Dedifferentiated amniotic fluid mesenchymal stem cell (primary cell): ENCODE measurements around the gene SMIM13.
"Not testable (repeated sequence)": the region's sequence is repeated elsewhere in the genome, so short reads cannot be mapped to it uniquely, and the experiment has no call there.

Source experiments
- DNase-seq: peaks from one replicate; pipeline ENCODE4 v3.0.0-alpha.2; 2016; ENCODE audit errors: extremely low spot score

SMIM13 gene

GRCh38 chr6:11083956-11084355, 9.7 kb upstream of the SMIM13 start:
- no peak for DNase-seq

DNA sequence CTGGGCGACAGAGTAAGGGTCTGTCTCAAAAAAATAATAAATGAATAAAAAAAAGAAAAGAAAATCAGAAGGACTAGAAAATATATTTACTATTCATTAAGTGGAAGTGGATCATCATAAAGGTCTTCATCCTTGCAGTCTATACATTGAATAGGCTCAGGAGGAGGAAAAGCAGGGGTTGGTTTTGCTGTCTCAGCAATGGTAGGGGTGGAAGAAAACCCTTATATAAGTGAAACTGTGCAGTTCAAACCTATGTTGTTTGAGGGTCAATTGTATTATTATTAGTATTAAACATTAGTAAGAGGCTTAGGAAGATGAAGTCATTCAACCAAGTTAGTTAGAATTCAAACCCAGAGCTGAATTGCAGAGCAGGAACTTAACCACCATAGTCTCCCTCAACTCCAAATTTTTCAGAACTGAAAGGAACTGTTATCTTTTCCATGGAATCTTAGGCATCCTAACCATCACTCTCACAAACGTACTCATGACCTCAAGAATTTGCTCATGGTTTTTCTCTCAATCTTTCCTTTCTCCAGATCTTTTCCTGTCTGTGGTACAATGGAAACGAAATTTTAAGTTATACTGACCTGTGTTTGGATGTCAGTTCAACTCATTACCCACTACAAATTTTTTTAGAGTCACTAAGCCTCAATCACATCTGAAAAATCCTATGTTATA, 7.7 kb upstream of the SMIM13 start:
- DNase-seq = peak; percentile 44

GRCh38 chr6:11087141-11087812, 6.4 kb upstream of the SMIM13 start:
- not testable (repeated sequence) for DNase-seq

DNA sequence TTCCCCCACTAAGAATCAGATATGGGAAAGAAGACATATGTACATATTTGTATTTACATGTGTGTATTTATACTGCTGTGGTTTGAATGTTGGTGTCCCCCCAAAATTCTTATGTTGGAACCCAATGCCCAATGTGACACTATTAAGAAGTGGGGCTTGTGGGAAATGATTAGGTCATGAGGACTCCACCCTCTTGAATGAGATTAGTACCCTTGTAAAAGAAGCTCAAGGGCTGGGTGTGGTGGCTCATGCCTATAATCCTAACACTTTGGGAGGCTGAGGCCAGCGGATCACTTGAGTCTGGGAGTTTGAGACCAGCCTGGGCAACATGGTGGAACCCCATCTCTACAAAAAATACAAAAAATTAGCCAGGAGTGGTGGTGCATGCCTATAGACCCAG, 3.9 kb upstream of the SMIM13 start:
- no peak for DNase-seq

- not testable (repeated sequence) for DNase-seq
Observed at GRCh38 chr6:11091141-11091540, 2.5 kb upstream of the SMIM13 start.

DNA sequence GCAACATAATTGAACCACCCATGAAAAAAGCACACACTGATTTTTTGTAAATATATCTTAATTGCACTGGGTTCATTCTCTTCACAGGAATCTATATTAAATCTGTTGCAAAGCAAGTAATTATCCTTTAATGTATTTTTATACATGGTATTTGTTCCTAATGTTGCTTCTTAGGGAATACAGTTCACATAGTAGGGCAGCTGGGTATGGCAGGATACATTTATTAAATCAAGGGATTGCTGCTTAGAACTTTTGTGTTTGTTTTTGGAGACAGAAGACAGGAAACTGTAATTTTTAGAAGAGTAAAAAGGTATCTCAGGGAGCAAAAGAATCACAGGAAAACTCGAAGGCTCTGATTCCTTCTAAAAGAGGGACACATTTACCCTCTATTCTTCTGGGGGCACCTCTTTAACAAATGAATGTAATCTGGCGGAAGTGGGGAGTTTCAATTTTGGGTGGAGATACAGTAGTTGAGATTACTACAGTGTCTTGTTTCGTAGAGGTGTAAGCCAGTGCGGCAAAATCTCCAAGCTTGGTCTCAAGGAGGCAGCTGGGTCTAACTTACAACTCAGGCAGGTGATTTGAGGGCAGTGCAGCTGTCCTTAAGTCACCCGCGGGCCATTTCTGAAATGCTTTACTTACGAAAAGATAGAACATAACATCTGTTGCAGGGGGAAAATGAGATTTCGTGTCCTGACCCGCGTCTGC, 812 bp upstream of the SMIM13 start:
- DNase-seq = peak; percentile 25

DNA sequence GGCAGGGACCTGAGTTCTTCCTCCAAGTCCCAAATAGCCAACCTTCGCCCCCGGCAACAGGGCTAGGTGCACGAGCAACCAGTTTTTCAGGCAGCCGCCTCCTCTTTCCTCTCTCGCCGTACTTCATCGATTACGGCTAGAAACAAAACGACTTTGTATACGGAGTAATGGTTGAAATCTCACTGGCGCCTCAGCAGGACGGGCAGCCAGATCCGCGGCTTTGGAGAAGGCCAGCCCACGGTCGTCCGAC, 333 bp upstream of the SMIM13 start:
- no peak for DNase-seq

DNA sequence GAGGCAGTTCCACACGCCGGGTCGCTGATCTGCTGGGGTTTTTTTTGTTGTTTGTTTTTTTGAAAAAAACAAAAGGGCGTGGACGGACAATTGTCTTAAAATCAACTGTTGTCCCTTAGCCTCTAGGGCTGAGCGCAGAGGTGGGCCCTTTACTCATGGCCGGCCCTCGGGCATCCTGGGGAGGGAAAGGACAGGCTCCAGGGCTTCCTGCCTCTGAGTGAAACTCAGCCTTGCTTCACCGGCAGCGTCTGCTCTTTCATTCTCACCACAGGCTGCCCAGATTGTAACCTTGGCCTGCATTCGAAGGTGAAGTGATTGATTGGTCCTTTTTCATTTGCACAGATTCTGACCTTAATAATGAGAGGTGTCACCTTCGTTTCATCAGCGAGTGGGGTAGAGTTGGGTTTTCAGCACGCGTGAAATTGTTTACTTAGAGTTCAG, 797 bp downstream of the SMIM13 start:
- DNase-seq = no peak

DNA sequence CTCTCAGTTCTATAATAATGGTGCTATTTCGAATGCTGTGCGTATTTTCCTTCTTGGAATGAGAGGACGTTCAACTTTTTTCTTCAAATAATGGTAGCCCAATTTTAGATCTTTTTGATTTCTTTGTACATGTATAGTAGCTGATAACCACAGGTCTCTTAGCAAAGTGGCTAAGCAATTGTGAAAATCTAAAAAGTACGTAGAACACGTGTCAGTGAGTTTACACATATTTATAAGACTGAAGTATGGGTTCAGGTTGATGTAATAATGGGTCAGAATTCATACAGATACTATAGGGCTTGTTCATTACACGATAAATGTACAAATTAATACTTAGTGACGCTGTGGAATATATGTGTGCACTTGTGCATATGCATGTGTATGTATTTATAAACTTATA, 1.3 kb downstream of the SMIM13 start:
- no peak for DNase-seq

DNA sequence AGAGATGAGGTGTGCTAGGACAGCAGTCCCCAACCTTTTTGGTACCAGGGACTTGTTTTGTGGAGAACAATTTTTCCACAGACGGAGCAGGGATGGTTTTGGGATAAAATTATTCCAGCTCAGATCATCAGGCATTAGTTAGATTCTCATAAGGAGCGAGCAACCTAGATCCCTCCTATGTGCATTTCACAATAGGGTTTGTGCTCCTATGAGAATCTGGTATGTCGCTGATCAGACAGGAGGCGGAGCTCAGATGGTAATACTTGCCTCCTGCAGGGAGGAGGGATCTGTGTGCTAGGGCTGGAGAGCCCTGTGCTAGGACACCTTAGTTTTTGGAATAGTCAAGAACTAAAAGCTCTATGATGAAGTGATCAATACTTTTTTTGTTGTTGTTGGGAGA, 2.5 kb downstream of the SMIM13 start:
- no peak for DNase-seq

DNA sequence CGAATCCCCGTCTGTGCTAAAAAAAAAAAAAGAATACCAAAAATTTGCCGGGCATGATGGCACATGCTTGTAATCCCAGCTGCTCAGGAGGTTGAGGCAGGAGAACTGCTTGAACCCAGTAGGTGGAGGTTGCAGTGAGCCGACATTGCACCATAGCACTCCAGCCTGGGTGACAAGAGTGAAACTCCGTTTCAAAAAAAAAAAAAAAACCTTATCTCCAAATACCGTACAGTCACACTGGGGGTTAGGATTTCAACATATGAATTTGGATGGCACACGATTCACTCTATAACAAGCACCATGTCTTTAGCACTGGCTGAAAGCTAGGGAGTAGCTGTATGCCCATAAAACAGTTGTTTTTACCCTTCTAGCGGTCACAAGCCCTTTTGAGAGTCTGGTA, 3.8 kb downstream of the SMIM13 start:
- DNase-seq = no peak

DNA sequence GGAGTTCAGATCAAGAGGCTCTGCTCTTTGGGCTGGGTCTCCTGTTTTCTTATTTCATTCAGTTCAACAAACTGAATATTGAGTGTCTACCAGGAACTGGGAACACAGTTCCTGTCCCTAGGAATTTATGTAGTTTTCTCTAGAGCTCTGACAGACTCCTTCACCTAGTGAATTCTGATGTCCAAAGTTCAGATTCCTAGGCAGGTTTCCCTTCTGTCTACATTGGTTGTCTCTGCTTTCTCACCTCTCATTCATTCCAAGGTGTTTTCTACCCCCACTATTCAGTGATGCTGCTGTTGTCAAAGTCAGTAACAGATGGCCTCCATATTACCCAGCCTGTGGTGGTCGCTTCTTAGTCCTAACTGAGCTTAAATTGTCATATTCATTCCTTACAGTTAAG, 4.4 kb downstream of the SMIM13 start:
- DNase-seq = no peak

GRCh38 chr6:11101417-11101816, 7.8 kb downstream of the SMIM13 start:
- DNase-seq = no peak

DNA sequence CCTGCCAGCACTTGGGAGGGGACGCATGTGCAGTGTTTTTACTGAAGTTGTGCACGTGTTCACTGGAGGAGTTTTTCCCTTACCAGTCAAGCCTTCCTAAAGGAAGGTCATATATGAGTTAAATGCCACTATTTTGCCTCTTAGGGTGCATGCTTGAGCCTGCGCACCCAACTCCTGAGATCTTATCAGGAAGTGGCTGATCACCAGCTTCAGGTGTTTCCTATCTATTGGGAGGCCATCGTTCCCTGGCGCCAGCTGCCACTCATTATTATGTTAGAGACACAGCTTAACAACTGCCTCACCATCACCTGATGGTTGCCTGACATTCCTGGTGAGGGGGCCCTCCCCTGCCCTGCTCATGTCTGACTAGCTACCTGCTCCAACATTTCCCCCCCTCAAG, 9.4 kb downstream of the SMIM13 start:
- no peak for DNase-seq

DNA sequence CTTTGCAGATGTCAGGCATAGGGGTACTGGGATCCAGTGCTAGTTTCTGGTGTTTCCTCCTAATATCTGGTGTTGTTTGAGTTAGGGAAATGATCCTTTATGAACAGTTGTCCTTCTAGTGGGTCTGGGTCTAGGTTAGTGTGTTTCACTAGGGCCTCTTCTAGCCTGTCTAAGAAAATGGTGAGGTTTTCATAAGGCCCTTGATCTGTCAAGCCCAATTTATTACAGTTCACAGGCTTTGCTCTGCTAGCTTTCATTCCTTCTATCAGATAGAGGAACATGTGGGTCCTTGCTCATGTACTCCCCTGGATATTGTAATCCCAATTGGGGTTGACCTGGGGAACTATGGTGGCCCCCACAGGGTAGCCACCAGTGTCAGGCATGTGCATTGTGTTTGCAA, 15.1 kb downstream of the SMIM13 start:
- no peak for DNase-seq

DNA sequence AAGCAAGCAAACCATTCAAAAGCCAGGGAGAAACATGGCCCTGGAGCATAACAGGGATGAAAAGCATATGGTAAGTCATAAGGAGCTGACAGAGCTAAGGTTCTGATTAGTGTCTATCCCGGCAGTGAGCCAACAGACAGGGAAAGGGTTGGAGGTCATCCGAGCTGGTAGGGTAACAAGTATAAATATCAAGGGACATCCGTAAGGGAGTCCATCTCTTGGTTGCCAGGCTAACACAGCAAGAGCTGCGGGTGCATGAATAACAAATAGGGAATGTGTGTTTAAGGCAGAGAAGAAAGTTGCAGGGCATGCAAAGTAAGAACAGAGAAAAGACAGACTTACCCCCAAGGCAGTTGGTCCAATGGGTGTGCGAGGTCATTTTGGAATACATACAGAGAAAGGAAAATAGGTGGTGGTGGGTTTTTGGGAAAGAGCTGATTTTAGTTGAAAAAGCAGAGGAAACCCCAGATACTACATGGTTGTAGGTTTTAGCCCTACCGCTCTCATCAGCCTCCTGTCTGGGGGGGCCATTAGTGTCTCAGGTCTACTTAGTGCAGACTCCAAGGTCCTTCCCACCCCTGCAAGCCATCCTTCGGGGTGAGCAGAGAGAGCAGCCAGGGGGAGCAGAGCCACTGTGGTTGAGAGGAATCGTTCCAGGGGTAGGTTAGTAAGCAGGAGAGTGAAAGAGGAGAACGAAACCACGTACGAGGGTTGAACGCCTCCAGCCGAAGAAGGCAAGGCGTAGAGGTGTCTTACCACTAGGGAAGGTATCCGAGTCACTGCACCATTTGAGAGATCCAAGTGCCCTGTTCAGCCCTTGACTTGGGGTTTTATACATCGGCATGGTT, 17.5 kb downstream of the SMIM13 start, which contains the start of gene ERVFRD-1:
TSS of gene ERVFRD-1 (minus strand) at position 805 of the 848 bp plus-strand sequence. CDS start 6,415 bp downstream, outside the sequence.
- no peak for DNase-seq

DNA sequence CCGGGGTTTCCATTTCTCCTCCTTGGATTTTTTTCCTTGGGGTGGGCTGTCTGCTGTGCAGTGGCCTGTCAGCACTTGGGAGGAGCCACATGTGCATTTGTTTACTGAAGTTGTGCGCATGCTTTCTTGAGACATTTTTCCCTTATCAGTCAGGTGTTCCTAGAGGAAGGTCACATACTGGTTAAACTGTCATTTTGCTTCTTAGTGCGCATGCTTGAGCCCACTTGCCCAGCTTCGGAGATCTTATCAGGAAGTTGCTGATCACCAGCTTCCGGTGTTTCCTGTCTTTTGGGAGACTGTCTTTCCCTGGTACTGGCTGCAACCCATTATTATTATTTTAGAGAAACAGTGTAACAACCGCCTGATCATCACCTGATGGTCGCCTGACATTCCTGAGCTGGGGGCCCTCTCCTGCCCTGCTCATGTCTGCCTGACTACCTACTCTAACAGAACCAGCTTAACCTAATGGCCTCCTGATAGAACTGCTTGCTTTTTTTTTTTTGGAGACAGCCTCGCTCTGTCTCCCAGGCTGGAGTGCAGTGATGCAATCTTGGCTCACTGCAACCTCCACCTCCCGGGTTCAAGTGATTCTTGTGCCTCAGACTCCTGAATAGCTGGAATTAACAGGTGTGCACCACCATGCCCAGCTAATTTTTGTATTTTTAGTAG, 18.3 kb downstream of the SMIM13 start:
- DNase-seq = no peak

DNA sequence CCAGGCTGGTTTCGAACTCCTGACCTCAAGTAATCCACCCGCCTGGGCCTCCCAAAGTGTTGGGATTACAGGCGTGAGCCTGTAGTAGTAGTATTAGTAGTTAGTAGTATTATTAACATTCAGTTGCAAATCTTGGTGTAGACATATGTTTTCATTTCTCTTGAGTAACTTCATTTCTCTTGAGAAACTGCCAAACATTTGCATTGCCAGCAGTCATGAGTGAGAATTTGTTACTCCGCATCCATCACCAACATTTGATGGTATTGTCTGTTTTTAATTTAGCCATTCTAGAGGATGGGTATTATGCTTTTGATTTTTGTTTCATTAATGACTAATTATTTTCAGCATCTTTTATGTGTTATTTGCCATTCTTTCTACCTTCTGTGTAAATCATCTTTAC, 19.4 kb downstream of the SMIM13 start:
- DNase-seq = no peak

DNA sequence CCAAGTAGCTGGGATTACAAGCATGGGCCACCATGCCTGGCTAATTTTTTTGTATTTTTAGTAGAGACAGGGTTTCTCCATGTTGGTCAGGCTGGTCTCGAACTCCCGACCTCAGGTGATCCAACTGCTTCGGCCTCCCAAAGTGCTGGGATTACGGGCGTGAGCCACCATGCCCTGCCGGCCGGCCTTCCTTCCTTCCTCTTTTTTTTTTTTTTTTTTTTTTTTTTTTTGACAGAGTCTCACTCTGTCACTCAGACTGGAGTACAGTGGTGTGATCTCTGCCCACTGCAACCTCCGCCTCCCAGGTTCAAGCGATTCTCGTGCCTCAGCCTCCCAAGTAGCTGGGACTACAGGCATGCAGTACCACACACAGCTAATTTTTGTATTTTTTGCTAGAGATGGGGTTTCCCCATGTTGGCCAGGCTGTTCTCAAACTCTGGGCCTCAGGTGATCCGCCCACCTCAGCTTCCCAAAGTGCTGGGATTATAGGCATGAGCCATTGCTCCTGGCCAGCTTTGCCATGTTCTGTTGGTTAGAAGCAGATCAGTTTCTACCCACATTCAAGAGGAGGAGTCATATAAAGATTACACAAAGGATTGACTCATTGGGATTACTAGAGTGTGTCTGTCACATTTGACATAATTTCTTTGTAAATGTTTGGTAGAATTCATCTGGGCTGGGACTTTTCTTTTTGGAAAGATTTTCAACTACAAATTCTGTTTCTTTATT, 22.3 kb downstream of the SMIM13 start:
- DNase-seq = not testable (repeated sequence)

DNA sequence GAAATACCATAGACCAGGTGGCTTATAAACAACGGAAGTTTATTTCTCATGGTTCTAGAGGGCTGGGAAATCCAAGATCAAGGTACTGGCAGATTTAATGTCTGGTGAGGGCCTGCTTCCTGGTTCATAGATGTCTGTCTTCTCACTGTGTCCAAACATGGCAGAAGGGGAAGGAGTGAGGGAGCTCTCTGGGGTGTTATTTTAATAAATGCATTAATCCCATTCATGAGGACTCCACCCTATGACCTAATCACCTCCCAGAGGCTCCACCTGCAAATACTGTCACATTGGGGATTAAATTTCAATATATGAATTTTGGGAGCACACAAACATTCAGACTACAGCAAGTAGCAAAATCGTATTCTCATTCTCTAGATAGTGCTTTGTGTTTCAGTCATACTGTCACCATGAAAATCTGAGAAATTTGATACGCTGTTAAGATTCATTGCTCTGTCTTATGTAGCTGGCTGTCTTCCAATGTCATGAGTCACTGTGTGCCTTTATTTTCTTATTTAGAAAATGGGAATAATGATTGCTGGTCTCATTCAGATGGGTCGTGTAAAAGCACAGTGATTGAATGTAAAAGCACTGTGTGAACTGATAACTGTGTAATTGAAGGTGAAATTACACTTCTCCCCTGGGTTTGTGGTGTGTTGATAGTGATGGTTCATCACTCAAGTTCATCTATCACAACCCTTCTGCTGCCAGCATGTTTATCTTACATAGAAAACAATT, 26.8 kb downstream of the SMIM13 start:
- DNase-seq = no peak
